Stimulated activated CD4-positive, alpha-beta T cell treated with anti-CD3 and anti-CD28 coated beads, Interleukin-4, amount 100 ng/mL, for 4 hours (primary cell): ENCODE results near the gene CHKB.
"Not testable (repeated sequence)": the region's sequence is repeated elsewhere in the genome, so short reads cannot be mapped to it uniquely, and the experiment has no call there.

ENCODE experiments used
- DNase-seq, 2 experiments: peaks; one replicate each; pipeline ENCODE4 v3.0.0-alpha.2; 2020

Gene CHKB

GRCh38 chr22:50612168-50612527 lies 29.5 kb upstream of the CHKB start:
- DNase-seq = no peak

GRCh38 chr22:50611341-50612060 lies 28.9 kb upstream of the CHKB start:
- DNase-seq = no peak

DNA sequence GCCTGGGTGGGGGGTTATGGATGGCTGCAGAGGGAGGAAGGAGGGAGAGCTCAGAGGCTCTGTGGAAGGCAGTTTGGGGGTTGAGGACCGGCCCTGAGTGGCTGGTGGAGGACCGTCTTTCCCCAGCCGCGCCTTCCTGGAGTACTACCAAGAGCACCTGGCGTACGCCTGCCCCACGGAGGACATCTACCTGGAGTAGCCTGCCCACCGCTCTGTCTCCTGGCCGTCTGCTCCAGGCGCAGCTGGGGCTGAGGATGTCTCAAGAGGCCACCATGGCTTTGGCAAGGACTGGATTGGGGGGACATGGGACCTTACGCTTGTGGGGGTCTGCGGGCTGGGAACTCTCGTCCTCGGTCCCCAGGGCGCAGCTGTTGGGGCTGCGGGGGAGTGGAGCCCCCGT lies 27.9 kb upstream of the CHKB start:
- DNase-seq = no peak

DNA sequence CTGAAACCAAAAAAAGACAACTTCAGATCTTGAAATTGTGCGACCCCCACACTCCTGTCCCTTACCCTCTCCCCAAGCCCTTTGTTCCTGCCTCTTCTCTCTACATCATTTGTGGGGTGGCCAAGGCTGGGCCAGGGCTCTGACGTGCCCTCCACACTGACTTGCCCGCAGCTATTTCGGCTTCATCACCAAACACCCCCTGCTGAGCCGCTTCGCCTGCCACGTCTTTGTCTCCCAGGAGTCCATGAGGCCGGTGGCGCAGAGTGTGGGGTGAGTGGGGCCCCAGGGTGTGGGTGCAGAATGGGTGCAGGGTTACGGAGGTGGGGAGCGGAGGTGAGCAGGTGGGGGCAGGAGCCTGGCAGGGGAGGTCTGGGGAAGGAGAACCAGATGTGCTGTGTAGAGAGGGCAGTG lies 27.4 kb upstream of the CHKB start:
- no peak for DNase-seq

- no peak for DNase-seq
These were observed 26.9 kb upstream of the CHKB start for GRCh38 chr22:50609599-50609998.

DNA sequence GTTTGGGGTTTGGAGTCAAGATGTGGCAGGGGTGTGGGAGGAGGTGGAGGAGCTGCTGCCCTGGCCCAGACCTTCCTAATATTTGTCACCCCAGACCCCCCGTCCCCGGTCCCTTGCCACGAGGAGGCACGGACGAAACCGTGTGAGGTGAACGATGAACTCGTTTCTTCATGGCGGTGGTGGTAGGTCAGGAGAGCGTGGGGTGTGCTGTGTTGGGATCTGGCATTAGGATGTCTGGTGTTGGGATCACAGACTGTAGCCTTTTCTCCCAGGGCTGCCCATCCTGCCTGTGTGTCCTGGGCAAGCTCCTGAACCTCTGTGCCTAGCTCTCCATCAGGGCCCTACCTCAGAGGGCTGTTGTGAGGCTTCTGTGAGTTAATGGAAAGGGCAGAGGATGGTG lies 26.3 kb upstream of the CHKB start:
- DNase-seq = no peak

DNA sequence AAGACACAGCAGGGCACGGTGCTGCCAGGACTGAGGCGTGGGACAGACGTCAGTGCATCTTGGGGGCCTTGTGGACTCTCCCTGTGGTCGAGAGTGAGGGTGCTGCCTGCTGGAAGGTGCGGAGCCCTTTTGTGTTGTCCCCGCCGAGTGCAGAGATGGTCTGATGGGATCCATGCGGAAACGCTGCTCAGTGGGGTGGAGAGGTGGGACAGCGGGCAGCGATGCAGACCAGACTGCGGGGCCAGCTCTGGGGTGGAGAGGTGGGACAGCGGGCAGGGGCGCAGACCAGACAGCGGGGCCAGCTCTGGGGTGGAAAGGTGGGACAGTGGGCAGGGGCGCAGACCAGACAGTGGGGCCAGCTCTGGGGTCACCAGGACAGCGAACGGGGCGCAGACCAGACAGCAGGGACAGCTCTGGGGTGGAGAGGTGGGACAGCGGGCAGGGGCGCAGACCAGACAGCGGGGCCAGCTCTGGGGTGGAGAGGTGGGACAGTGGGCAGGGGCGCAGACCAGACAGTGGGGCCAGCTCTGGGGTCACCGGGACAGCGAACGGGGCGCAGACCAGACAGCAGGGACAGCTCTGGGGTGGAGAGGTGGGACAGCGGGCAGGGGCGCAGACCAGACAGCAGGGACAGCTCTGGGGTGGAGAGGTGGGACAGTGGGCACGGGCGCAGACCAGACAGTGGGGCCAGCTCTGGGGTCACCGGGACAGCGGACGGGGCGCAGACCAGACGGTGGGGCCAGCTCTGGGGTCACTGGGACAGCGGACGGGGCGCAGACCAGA lies 25.6 kb upstream of the CHKB start:
- DNase-seq = not testable (repeated sequence)

DNA sequence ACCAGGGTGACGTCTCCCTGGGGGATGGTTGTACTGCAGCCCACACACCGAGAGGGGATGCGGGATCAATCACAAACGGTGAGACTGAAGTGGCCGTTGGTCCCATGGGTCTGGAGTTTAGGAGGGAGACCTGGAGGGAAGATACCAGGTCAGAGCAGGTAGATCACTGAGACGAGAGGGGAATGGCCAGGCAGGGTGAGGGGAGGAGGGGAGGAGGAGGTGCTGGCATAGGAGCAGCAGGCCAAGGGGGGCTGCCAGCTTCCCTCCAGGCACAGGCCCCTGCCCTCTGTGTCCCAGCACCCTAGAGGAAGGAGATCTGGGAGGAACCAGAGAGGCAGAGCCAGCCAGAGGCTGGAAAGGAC lies 25.0 kb upstream of the CHKB start:
- no peak for DNase-seq

GRCh38 chr22:50606946-50607658 lies 24.5 kb upstream of the CHKB start:
- DNase-seq = no peak

DNA sequence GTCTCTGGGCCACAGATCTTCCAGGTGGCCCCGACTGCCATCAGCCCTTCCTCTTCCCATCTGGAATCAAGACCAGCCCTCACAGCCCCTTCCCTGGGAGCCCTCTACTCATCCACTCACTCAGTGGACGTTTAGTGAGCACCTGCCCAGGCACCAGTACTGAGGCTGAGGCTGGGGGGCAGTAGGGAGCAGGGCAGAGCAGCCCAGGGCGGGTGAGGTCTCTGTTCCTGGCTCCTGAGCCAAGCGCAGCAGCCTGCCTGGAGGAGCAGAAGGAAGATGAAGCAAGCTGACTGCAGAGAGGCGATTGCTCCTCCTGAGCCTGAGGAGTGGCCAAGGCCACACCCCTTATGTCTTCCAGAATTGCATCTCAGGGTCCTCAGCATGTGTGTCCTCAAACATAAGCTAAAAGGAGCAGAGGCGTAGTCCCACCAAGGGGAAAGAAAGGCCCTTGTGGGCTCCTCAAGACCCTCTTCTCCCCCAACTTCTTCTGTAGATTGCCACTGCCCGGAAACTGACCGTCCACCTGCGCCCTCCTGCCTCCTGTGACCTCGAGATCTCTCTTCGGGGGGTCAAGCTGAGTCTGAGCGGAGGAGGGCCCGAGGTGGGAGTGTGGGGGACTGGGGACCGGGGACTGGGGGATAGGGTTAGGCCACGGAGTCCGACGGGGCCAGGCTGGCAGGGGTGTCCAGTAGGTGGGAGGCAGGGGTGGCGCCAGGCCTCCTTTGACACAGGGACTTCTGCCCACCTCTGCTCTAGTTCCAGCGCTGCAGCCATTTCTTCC lies 23.7 kb upstream of the CHKB start:
- DNase-seq = no peak

DNA sequence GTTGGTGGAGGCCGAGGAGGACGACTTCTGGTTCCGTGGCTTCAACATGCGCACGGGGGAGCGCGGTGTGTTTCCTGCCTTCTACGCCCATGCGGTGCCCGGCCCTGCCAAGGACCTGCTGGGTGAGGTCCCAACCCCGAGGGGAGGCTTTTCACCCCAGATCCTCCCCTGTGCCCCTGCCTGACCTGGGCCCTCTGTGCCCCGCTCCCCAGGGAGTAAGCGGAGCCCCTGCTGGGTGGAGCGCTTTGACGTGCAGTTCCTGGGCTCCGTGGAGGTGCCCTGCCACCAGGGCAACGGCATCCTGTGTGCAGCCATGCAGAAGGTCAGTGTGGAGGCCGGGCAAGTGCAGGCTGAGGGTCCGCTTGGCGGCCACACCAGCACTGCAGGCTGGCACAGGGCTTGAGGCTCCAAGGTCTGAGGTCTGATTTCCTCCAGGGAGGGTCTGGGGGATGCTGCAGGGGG lies 23.0 kb upstream of the CHKB start:
- DNase-seq = no peak

GRCh38 chr22:50605002-50605612 lies 22.5 kb upstream of the CHKB start:
- no peak for DNase-seq

- DNase-seq = no peak
These were observed 21.8 kb upstream of the CHKB start for GRCh38 chr22:50604256-50605001.

GRCh38 chr22:50603511-50604255 lies 21.0 kb upstream of the CHKB start:
- no peak for DNase-seq

DNA sequence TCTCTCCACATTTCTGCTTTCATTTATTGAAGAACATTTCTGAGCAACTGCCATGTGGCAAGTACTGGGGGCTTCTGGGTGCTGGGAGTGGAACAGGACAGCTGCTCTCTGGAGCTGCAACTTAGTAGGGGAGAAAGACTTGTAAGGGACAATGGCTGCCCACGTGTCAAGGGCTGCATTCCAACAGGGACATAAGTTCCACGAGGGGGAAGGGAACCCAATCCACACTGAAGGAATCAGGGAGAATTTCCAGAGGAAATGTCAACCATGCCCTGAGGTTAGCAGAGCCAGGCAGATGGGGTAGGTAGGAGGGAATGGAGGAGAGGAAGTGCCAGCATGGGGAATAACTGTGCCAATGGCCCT lies 19.7 kb upstream of the CHKB start:
- no peak for DNase-seq

DNA sequence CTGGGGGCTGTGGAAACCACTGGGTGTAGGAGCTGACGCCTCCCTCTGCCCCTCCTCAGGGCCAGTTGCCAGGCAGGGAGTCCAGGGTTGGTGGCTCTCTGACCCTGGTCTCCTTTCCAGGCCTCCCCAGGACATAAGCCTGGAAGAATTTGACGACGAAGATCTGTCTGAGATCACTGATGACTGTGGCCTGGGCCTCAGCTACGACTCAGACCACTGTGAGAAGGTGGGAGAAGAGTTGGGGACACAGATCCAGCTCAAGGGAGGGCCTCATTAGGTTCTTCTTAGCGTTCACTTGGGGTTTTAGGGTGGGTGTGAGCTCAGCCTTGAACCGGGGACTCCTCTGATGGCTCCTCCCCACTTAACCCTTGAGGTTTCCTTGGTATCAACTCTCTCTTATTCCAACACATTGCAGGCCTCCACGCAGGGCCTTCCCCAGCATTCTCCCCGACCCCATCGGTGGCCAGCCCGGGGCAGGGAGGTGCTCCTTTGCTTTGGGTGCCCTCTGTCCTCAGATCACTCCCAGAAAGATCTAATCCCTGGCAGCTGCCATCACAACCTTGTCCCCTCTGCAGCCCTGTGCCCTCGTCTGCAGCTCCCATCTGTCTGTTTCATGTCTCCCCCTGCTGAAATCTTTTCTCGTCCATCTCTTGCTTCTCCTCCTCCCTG lies 19.2 kb upstream of the CHKB start:
- DNase-seq = no peak

DNA sequence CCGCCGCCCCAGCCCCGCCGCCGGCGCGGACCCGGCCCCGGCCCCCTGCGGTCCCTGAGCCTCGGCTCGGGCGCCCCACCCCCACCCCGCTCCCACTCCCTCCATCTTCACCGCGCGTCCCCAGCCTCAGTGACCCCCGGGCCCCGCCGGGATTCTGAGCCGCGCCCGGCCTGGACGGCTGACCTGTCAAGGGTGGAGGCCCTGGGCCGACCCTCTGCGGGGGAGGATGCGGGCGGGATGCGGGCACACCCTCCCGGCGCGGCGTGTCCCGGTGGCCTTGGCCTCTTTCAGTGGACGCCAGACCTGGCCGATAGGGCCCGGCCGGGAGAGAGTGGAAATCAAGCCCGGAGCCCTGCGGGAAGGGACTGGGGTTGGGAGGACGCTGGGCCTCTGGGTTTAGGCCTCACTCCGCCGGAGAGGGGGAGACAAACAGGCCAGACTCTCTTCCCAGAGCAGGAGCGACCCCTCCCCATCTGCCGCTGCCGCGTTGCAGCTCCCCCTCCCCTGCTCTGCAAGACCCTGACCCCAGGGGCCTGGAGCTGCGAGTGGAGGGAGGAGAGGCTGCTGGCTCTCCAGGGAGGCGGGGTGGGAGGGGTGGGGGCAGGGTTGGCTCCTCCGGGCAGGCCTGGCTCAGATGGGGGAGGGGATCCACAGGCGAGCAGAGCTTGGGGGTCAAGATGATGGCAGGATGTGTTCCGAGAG lies 18.5 kb upstream of the CHKB start:
- DNase-seq = no peak

DNA sequence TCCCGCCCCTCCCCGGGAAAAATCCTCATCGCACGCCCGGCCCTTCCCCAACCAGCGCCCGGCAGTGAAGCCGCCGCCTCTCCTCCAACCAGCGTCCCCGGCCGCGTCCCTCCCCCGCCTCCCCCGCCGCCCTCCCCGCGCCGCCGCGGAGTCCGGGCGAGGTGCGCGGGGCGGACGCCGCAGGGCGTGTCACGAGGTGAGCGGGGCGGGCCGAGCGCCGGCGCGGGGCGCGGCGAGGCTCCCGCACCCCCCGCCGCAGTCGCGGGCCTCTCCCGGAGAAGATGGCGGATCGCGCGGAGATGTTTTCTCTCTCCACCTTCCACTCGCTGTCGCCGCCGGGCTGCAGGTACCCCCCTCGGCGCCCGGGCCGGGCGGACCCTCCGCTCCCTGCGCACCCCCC lies 17.9 kb upstream of the CHKB start, which contains the start of gene MAPK8IP2:
Gene MAPK8IP2 (plus strand): TSS at position 256 of the 400 bp plus-strand sequence. CDS start 26 bp downstream, at position 282.
- no peak for DNase-seq

DNA sequence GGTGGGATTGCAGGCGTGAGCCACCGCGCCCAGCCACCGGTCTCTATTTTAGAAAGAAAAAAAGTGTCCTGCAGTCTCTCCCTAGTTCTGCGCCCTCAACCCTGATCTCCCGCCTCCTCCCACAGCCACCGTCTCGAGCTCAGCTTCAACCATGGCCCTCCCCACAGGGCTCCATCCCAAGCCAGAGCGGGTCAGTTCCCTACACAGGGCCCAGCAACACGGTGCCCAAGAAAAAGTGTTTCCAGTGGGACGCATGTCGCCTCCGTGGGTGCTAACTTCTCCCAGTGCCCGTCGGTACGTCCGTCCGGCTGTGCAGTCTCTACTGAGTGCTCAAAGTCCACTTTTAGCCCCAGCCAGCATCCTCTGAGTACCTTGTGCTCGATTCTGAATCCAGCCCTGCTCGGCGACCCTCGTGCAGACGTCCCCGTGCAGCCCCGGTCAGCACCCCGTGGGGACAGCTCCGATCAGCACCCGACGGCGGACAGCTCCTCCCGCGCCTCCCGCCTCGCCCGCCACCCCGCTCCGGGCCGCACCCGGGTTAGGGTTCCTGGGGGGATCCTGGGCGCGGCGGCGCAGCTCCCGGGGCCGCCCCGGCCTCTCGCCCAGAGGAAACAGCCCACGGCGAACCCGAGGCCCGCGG lies 17.3 kb upstream of the CHKB start:
- DNase-seq = peak in 1 of 2 experiments; percentile 60
